GM12878 (cell line): Measurements from ENCODE around the gene RGS14. TPM values are rescaled to one million over a fixed set of nuclear protein-coding genes. Genes with fewer than 3 reads are reported as not detected.
A peak's percentile ranks its signal among the peaks of the same experiment; 100 is the strongest.

Experiments
- ATAC-seq: fragments of 200-7000 bp; cut with Tn5 transposase; 3 replicates; pipeline ENCODE4 v1.9.1; 2020; ENCODE audit warnings: mild to moderate bottlenecking, moderate library complexity
- BruUV-seq: library from RNA; stranded (reverse); fragments of 400-500 nt; replicated peaks from 2 replicates; lab custom pipeline; 2021; lab: Mats Ljungman, UMichigan
- CTCF ChIA-PET: fragments of 300-600 bp; sonication (Branson Sonifier 250); formaldehyde crosslinking; extraction: SDS; loops from one replicate; lab custom pipeline; 2021; ENCODE audit warnings: inconsistent platforms; lab: Yijun Ruan, JAX
- POLR2A ChIA-PET: fragments of 350-600 bp; formaldehyde crosslinking; extraction: SDS; loops from one replicate; lab custom pipeline; 2021; ENCODE audit warnings: inconsistent platforms; lab: Charles Lee
- RAD21 ChIA-PET: fragments of 300-600 bp; sonication (Branson Sonifier 250); formaldehyde crosslinking; loops from one replicate; lab custom pipeline; 2023; ENCODE audit warnings: antibody characterized with exemption; ENCODE audit not compliant: unreplicated experiment; lab: Charles Lee
- SMC1A ChIA-PET: fragments of 300-600 bp; sonication (Branson Sonifier 250); formaldehyde crosslinking; loops from one replicate; lab custom pipeline; 2023; ENCODE audit not compliant: unreplicated experiment, uncharacterized antibody; lab: Charles Lee
- DNase-seq: peaks from one replicate; pipeline ENCODE4 v3.0.0-alpha.2; 2011; ENCODE audit warnings: low read depth, low spot score
- FAIRE-seq: peaks from 3 replicates; lab custom pipeline; 2011; peaks lifted over from hg19 to GRCh38; lab: Jason Lieb, UNC
- H2AFZ ChIP-seq: 2 replicates; pipeline ENCODE4 v1.6.0; 2011; ENCODE audit warnings: low read depth, low read length, control low read depth; ENCODE audit not compliant: control insufficient read depth
- H3K27ac ChIP-seq: 2 replicates; pipeline ENCODE4 v1.5.1; 2011; ENCODE audit warnings: control low read depth; ENCODE audit not compliant: control insufficient read depth, insufficient read depth
- H3K27me3 ChIP-seq, 2 experiments: replicated peaks in 1 of 2; 2 replicates each; pipeline versions ENCODE4 v1.6.0 to v1.6.1; 2011; ENCODE audit warnings: low read length in 1 of 2; ENCODE audit not compliant: control insufficient read depth in 2 of 2, insufficient read depth in 2 of 2
- H3K36me3 ChIP-seq, 2 experiments: 2 replicates each; pipeline ENCODE4 v1.5.1; 2011; ENCODE audit warnings: low read length in 1 of 2; ENCODE audit not compliant: control insufficient read depth in 2 of 2, insufficient read depth in 2 of 2
- H3K4me1 ChIP-seq: 2 replicates; pipeline ENCODE4 v1.6.1; 2011; ENCODE audit warnings: mild to moderate bottlenecking, low read length, moderate library complexity, mixed read lengths; ENCODE audit not compliant: control insufficient read depth, insufficient read depth
- H3K4me2 ChIP-seq: 2 replicates; pipeline ENCODE4 v1.6.0; 2011; ENCODE audit warnings: control low read depth; ENCODE audit not compliant: control insufficient read depth, insufficient read depth
- H3K4me3 ChIP-seq: fragments of 200-600 bp; sonication (generic); 2 replicates; pipeline ENCODE4 v1.5.1; 2016
- H3K79me2 ChIP-seq: 2 replicates; pipeline ENCODE4 v1.6.0; 2011; ENCODE audit warnings: low read length; ENCODE audit not compliant: control insufficient read depth, insufficient read depth
- H3K9ac ChIP-seq: 2 replicates; pipeline ENCODE4 v1.8.0; 2011; ENCODE audit warnings: low read length, control low read depth, mixed read lengths; ENCODE audit not compliant: control insufficient read depth, insufficient read depth
- H3K9me3 ChIP-seq: replicated peaks from 3 replicates; pipeline ENCODE4 v1.5.1; 2011; ENCODE audit warnings: mild to moderate bottlenecking, low read length; ENCODE audit not compliant: control insufficient read depth, insufficient read depth
- H4K20me1 ChIP-seq: 2 replicates; pipeline ENCODE4 v1.6.0; 2011; ENCODE audit not compliant: control insufficient read depth, insufficient read depth
- ZSCAN29 ChIP-seq: fragments of 450-650 bp; IDR thresholded peaks from 2 replicates; pipeline ENCODE4 v1.6.1; 2017; ENCODE audit warnings: mild to moderate bottlenecking, moderate library complexity
- WGBS: methylation state at CpG from one replicate; pipeline ENCODE4 v1.1.6; 2016; ENCODE audit warnings: low lambda C conversion rate; ENCODE audit not compliant: insufficient replicate concordance, insufficient coverage; ENCODE audit errors: missing lambda C conversion rate; 5-methylcytosine and 5-hydroxymethylcytosine counted together
- in situ Hi-C: fragments of 300-500 bp; cut with MboI; formaldehyde crosslinking; loops from 9 replicates; pipeline ENCODE4 v1.14.3; 2018; ENCODE audit warnings: mixed read lengths
- intact Hi-C: fragments of 100-400 bp; cut with micrococcal nuclease; formaldehyde crosslinking; loops from one replicate; pipeline ENCODE4 v1.14.2; 2022; ENCODE audit not compliant: unreplicated experiment
- polyA plus RNA-seq, 11 experiments: library from polyadenylated mRNA; depleted of rRNA in 4 of 11; unstranded in 6 of 11; stranded (reverse) in 5 of 11; fragments of >200 nt; fragmentation: Nextera tagmentation in 4 of 11; fragmentation: Illumina TruSeq in 1 of 11; extraction: Ambion mirVana in 4 of 11; extraction: Trizol in 1 of 11; gene quantifications; 1 replicate in 1 of 11; 2 replicates in 10 of 11; pipeline versions ENCODE4 v1.2.1 to v1.2.3, GENCODE V29; 2011 to 2016; ENCODE audit warnings: inconsistent platforms in 2 of 11, missing spikeins in 2 of 11, low read depth in 1 of 11
- total RNA-seq, 4 experiments: library from RNA; depleted of rRNA in 3 of 4; stranded (reverse); fragments of >200 nt in 3 of 4; fragmentation: Illumina TruSeq in 1 of 4; extraction: Trizol in 1 of 4; gene quantifications; 2 replicates each; pipeline versions ENCODE4 v1.2.1 to v1.2.3, GENCODE V29; 2013 to 2021
- TF ChIP-seq, protein P1 (sequence below): fragments of 450-650 bp; IDR thresholded peaks from 2 replicates; pipeline ENCODE4 v1.6.1; 2016; ENCODE audit warnings: mild to moderate bottlenecking

The RGS14 gene
- total and polyA plus RNA-seq, 10 of the 15 experiments (the other 5 are each of a cell fraction or from before 2014, with no cell fraction given), result 0.19 to 88.7 (median 54.8) TPM

GRCh38 chr5:177362292-177362609, 4.5 kb downstream of the RGS14 start:
- in situ Hi-C loops, result no loop called here
- CTCF ChIA-PET, result interaction anchor here (0.7 to 4.4 kb wide), 10 partner anchors 8 to 148 kb away, joined by 3 to 33 read pairs (median 6); partner anchors contain the start of gene LMAN2
- Histone ChIP-seq H3K36me3 (peaks cover 0 to under 1% of the 10 kb centered on the region in 2 experiments; a peak in 2 of 4 replicates), H3K4me2 (peak overlapping the region; percentile 93), H3K9ac (peak overlapping the region; percentile 60), H3K9me3 (no peaks in the 10 kb centered on the region), H3K27me3 (no peaks in the 10 kb centered on the region), H3K27ac (peak overlapping the region; percentile 91), H2AFZ (no peak overlapping the region), H4K20me1 (no peaks in the 10 kb centered on the region), H3K4me1 (peaks cover 63% of the 10 kb centered on the region), H3K4me3 (peak overlapping the region; percentile 63), H3K79me2 (peaks cover 70% of the 10 kb centered on the region)
- TF ChIP-seq ZSCAN29, result no peak
- TF ChIP-seq, protein P1, sequence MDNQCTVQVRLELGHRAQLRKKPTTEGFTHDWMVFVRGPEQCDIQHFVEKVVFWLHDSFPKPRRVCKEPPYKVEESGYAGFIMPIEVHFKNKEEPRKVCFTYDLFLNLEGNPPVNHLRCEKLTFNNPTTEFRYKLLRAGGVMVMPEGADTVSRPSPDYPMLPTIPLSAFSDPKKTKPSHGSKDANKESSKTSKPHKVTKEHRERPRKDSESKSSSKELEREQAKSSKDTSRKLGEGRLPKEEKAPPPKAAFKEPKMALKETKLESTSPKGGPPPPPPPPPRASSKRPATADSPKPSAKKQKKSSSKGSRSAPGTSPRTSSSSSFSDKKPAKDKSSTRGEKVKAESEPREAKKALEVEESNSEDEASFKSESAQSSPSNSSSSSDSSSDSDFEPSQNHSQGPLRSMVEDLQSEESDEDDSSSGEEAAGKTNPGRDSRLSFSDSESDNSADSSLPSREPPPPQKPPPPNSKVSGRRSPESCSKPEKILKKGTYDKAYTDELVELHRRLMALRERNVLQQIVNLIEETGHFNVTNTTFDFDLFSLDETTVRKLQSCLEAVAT, result 0 out of 2 replicates have a peak, but pooled peaks have one; percentile 49
- intact Hi-C loops, result loop anchor here (5.0 kb wide), 1 partner anchor 50 kb away; the partner anchor contains the start of gene MXD3
- RAD21 ChIA-PET, result interaction anchor here (0.9 to 3.7 kb wide), 10 partner anchors 8 to 249 kb away, joined by 3 to 29 read pairs (median 8); partner anchors contain the start of gene LMAN2
- DNase-seq (no peak), FAIRE-seq (no peak), ATAC-seq (no peak)
- no TSS peak for BruUV-seq
- whole genome bisulfite sequencing, result 69% methylated on average over 8 of the region's 8 CpGs
- SMC1A ChIA-PET, result interaction anchor here (1.1 to 2.2 kb wide), 7 partner anchors 8 to 250 kb away, joined by 3 to 11 read pairs (median 7); partner anchors contain the start of gene LMAN2
- POLR2A ChIA-PET, result interaction anchor here (0.6 to 2.7 kb wide), 9 partner anchors 11 to 86 kb away, joined by 3 to 22 read pairs (median 4); partner anchors contain the start of gene LMAN2
